Epithelial cell of proximal tubule (primary cell): ENCODE data around the gene CTTNBP2NL. TPM values are rescaled to one million over a fixed set of nuclear protein-coding genes. Genes with fewer than 3 reads are reported as not detected.

Source experiments
- DNase-seq: peaks from one replicate; pipeline ENCODE4 v3.0.0-alpha.2; 2011; ENCODE audit warnings: low read depth
- H3K4me3 ChIP-seq: 2 replicates; pipeline ENCODE4 v1.5.1; 2011; ENCODE audit warnings: low read depth, mild to moderate bottlenecking, low read length
- total RNA-seq: library from RNA; depleted of rRNA; stranded (reverse); fragments of >200 nt; gene quantifications from 2 replicates; pipeline ENCODE4 v1.2.3, GENCODE V29; 2015
- TF ChIP-seq, protein P1 (sequence below): conservative IDR thresholded peaks from 2 replicates; pipeline ENCODE4 v1.5.1; 2012; ENCODE audit warnings: low read depth, mild to moderate bottlenecking, low read length

Gene CTTNBP2NL, protein sequence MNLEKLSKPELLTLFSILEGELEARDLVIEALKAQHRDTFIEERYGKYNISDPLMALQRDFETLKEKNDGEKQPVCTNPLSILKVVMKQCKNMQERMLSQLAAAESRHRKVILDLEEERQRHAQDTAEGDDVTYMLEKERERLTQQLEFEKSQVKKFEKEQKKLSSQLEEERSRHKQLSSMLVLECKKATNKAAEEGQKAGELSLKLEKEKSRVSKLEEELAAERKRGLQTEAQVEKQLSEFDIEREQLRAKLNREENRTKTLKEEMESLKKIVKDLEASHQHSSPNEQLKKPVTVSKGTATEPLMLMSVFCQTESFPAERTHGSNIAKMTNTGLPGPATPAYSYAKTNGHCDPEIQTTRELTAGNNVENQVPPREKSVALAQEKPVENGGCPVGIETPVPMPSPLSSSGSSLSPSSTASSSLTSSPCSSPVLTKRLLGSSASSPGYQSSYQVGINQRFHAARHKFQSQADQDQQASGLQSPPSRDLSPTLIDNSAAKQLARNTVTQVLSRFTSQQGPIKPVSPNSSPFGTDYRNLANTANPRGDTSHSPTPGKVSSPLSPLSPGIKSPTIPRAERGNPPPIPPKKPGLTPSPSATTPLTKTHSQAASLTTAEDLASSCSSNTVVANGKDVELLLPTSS
- 26.1 and 27.2 TPM in 2 replicates for total RNA-seq

DNA sequence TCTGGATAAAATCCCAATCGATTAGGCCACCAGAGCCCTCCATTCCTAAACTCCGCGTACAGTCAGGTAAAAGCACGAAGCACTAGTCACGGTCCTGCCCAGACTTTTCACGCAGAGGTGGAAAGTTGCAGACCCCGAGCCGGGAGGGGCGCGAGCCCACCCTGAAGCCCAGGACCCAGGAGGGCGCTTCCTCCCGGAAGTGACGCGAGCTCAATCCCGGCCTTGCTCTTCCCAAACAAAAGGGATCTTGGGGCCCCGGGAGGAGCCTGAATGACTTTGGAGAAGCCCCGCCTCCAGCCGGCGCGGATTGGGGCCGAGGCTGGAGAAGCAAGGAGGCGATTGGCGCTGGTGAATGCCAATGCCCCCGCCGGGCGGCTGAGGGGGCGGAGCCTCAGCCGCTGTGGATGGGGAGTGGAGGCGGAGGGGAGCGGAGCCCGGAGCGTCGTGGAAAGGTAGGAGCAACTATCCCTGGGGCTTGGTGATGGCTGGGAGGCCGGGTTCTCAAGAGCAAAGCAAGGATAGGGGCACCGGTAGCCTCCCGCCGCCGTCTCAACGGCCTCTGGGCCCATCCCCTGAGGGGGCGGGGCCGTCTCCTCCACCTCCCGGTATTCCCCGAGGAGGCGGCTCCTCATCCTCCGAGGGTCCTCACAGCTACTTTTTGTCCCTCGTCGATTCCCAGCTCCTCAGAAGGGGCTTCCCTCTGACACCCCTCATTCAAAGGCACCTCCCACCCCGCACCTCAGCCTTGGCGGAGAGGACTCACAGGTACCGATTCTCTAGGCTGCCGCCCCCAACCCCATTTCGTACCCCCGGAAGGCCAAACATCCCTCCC, at the start of gene CTTNBP2NL:
Gene CTTNBP2NL (plus strand): TSS at position 394 of the 832 bp plus-strand sequence. CDS start 19,952 bp downstream, outside the sequence.
- TF ChIP-seq, protein P1, sequence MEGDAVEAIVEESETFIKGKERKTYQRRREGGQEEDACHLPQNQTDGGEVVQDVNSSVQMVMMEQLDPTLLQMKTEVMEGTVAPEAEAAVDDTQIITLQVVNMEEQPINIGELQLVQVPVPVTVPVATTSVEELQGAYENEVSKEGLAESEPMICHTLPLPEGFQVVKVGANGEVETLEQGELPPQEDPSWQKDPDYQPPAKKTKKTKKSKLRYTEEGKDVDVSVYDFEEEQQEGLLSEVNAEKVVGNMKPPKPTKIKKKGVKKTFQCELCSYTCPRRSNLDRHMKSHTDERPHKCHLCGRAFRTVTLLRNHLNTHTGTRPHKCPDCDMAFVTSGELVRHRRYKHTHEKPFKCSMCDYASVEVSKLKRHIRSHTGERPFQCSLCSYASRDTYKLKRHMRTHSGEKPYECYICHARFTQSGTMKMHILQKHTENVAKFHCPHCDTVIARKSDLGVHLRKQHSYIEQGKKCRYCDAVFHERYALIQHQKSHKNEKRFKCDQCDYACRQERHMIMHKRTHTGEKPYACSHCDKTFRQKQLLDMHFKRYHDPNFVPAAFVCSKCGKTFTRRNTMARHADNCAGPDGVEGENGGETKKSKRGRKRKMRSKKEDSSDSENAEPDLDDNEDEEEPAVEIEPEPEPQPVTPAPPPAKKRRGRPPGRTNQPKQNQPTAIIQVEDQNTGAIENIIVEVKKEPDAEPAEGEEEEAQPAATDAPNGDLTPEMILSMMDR, result no peak
- peak within 1 kb of the TSS; percentile 100 for H3K4me3 ChIP-seq
- DNase-seq, result no peak

DNA sequence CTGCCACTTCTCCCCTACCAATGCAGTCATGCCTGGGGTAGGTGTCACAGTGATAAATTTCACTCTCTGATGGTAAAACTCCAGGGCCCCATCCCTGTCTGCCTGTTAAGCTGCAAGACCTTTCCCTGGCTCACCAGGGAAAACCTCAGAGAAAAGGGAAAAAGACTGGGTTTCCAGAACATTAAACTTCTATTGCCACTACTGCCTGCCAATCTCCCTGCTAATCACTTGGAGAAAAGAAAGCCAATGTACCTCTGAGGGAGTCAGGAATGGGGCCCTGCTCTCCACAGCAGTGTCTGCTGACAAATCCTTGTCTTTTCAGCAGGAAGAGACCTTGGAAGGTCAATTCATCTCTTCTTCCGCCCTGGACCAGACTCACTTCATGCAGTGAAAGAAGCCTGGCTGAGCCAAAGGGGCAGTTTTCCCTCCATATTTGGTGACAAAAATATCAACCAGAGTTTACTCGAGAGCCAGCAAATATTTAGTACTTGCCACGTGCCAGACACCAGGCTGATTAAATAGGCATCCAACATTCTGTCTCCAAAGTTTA, 49.1 kb upstream of the CTTNBP2NL start:
- H3K4me3 ChIP-seq, result no peak overlapping the region
- TF ChIP-seq, protein P1, result no peak
- no peak for DNase-seq

DNA sequence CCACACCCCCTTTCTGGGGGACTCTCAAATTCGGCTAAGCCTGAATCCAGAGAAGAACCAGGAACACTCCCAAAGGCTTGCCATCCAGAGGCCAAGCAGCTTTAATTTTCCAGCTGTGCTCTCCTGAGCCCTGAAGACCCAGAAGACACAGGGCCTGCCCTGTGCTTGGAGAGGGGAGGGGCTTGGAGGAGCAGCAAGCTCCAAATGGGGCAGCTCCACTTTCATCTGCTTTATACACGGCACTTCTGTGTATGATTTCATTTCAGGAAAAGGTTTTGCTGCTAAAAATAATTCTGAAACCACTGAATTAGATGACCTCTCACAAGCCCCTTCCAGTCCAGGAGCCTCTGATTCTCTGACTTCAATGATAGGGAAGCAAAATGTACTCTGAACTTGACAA, 39.2 kb upstream of the CTTNBP2NL start:
- TF ChIP-seq, protein P1, result no peak
- DNase-seq, result no peak
- no peak overlapping the region for H3K4me3 ChIP-seq

DNA sequence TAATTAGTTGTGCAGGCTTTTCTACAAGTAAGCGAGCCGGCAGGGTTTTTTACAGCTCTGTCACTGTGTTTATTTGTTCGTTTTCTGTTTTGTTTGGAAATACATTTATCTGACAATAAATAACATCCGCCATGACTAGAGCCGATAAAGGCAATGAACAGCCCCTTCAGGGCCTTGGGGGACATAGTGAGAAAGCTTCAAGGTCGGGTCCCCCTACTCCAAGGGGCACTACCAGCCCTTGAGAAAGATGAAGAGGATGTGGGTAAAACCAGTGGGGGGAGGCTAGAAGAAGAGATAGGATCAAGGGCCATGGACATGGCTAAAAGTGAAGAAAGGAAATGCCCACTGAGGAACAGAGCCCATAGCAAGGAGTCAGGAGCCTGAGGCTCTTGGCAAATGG, 38.5 kb upstream of the CTTNBP2NL start:
- no peak for DNase-seq

DNA sequence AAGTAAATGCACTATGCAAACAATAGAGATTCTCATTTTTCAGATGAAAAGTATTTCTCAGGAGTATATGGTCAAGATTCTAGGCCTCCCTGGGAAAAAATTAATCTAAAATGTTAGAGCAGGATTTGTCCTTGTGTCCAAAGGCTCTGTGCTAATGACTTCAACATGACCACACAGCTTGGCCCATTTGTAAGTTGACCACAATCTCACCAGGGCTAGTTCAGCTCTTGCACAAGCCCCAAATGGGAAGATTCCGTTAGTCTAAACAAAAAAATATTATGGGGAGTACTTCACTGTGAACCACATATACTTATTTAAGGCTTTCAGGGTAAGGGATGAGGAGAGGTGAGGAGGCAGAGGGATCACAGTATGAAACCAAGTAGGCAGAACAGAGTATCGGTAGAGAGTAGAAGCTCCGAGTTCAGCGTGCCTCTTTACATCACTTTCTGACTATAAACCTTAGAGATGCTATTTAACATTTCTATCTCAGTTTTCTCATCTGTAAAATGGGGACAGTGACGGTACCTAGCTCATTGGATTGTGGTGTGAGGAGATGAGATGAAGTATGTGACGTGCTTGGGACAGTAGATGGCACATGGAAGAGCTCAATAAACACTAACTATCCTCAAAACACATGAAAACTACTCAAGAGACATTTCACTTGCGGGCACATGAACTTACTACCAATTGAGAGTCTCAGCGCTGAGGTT, 37.8 kb upstream of the CTTNBP2NL start:
- no peak overlapping the region for H3K4me3 ChIP-seq
- TF ChIP-seq, protein P1, result no peak
- no peak for DNase-seq

More for the DNA sequence above, 38.5 kb upstream of the CTTNBP2NL start:
- TF ChIP-seq, protein P1, result no peak
- H3K4me3 ChIP-seq, result no peak overlapping the region

DNA sequence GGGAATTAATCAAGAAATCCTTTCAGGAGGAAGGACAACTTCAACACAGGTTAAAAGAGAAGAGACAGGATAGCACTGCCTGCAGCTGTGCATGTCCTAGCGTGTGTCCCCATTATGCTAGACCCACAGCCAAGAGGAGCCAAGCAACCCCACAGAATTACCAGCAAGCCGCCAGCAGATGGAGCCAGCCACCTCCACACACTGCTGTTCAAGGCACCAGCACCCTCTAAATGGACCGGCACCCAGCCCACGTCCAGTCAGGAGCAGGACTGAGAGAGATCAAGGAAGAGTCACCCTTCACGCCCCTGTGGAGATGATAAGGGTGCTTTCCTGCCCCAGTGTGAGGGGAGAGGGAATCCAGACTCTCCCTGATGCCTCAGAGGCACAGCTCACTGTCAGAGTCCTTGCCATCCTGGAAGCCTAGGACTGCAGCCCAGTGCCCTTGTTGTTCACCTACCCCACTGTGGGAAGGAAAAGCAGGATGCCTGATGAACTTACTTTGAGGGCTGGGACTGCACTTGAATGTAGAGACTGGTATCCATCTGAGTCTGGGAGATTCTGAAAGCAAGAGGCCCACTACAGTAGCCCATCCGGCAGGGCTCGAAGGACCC, 37.1 kb upstream of the CTTNBP2NL start:
- DNase-seq, result no peak
- TF ChIP-seq, protein P1, result peak; percentile 84
- H3K4me3 ChIP-seq, result no peak overlapping the region
